Liver (tissue), 2 donors: ENCODE measurements around the gene SORCS2.

Experiments used
- TF ChIP-seq, protein P1 (sequence below): fragments of 150-350 bp; IDR thresholded peaks from 2 replicates; pipeline ENCODE4 v1.5.1; 2017; ENCODE audit warnings: improper control_type of control experiment, low read depth, low read length; ENCODE audit not compliant: missing input control
- TF ChIP-seq, protein P2 (sequence below): IDR thresholded peaks from 2 replicates; pipeline ENCODE4 v1.6.1; 2016; ENCODE audit warnings: antibody characterized with exemption
- donor health status: healthy.

DNA sequence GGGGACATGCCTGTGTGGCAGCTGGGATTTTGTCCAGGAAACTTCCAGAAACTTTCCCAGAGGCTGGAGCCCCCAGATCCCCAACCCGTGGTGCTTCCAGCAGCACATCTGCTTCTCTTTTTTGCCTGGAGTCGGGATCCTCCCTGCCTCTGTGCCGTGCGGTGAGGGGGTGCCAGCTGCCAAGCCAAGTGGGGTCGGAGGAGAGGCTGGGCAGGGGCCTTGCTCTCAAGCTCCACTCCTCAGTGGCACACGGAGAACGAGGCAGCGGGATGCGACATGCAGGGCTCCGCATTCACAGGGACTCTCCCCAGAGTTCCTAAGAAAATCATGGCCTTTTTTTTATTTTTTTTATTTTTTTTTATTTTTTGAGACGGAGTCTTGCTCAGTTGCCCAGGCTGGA is 121.7 kb downstream of the SORCS2 start:
- TF ChIP-seq, protein P1, sequence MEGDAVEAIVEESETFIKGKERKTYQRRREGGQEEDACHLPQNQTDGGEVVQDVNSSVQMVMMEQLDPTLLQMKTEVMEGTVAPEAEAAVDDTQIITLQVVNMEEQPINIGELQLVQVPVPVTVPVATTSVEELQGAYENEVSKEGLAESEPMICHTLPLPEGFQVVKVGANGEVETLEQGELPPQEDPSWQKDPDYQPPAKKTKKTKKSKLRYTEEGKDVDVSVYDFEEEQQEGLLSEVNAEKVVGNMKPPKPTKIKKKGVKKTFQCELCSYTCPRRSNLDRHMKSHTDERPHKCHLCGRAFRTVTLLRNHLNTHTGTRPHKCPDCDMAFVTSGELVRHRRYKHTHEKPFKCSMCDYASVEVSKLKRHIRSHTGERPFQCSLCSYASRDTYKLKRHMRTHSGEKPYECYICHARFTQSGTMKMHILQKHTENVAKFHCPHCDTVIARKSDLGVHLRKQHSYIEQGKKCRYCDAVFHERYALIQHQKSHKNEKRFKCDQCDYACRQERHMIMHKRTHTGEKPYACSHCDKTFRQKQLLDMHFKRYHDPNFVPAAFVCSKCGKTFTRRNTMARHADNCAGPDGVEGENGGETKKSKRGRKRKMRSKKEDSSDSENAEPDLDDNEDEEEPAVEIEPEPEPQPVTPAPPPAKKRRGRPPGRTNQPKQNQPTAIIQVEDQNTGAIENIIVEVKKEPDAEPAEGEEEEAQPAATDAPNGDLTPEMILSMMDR: no peak
- TF ChIP-seq, protein P2, sequence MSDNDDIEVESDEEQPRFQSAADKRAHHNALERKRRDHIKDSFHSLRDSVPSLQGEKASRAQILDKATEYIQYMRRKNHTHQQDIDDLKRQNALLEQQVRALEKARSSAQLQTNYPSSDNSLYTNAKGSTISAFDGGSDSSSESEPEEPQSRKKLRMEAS: no peak
